Mammary epithelial cell (primary cell): Measurements from ENCODE around the gene CFAP57.

Experiments
- EZH2 ChIP-seq: IDR thresholded peaks from 2 replicates; pipeline ENCODE4 v1.6.1; 2012; ENCODE audit warnings: low read length, inconsistent platforms, borderline replicate concordance
- TF ChIP-seq, protein P1 (sequence below), 2 donors: IDR thresholded peaks in 1 of 2; conservative IDR thresholded peaks in 1 of 2; 2 replicates each; pipeline ENCODE4 v1.5.1; 2011 to 2012; ENCODE audit warnings: inconsistent platforms in 2 of 2, low read length in 2 of 2, mild to moderate bottlenecking in 2 of 2, control low read depth in 1 of 2, low read depth in 1 of 2; ENCODE audit not compliant: insufficient read depth in 1 of 2; ENCODE audit errors: extremely low read depth in 1 of 2

- TF ChIP-seq, protein P1, sequence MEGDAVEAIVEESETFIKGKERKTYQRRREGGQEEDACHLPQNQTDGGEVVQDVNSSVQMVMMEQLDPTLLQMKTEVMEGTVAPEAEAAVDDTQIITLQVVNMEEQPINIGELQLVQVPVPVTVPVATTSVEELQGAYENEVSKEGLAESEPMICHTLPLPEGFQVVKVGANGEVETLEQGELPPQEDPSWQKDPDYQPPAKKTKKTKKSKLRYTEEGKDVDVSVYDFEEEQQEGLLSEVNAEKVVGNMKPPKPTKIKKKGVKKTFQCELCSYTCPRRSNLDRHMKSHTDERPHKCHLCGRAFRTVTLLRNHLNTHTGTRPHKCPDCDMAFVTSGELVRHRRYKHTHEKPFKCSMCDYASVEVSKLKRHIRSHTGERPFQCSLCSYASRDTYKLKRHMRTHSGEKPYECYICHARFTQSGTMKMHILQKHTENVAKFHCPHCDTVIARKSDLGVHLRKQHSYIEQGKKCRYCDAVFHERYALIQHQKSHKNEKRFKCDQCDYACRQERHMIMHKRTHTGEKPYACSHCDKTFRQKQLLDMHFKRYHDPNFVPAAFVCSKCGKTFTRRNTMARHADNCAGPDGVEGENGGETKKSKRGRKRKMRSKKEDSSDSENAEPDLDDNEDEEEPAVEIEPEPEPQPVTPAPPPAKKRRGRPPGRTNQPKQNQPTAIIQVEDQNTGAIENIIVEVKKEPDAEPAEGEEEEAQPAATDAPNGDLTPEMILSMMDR (conservative IDR thresholded peaks at IDR 0.05 in 1 of 2, IDR thresholded peaks at IDR 0.05 in 1 of 2; ENCODE audit: extremely low read depth in 1 of 2, insufficient read depth in 1 of 2, low read depth in 1 of 2, low read length in 2 of 2): no peak
- TF ChIP-seq EZH2: no peak
Measured at GRCh38 chr1:43237121-43237520, 65.0 kb downstream of the CFAP57 start.
